ENCODE results near the gene CYTH3.
A peak's percentile ranks its signal among the peaks of the same experiment; 100 is the strongest.
"Not testable (repeated sequence)": the region's sequence is repeated elsewhere in the genome, so short reads cannot be mapped to it uniquely, and the experiment has no call there.

The CYTH3 gene

GRCh38 chr7:6256109-6256483 lies 16.3 kb downstream of the CYTH3 start:
- no peak for DNase-seq

DNA sequence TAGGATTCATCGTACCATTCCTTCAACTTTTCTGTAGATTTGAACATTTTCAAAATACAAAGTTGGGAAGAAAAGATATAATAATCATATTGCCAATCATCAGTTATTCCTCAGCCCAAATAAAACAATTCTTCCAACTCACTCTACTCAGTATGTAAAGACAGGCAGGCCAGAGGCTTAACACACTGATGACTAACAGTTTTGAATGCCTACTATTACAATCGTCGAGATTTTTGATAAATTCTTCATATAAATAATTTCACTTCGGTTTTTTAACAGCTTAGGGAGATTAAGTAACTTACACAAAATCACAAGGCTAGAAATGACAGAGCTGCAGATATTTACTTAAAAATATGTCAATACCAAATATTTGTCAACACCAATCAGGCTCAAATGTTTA lies 17.6 kb downstream of the CYTH3 start:
- DNase-seq = no peak

DNA sequence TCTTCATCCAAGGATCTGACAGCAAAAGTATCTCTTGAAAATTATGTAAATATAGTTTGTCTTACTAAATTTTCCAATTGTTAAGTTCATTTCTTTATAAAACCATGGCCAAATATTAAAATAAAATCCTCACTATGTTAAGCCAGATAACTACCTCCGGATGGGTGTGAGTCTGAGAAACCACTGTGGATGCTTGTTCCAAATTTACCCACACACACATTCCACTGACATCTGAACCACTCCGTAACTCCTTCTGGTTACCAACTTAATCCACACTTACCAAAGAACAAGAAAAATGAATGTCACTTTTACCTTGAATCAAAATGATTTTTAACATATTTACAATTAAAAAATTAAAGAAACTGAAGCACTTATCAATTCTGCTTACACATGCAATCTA lies 19.7 kb downstream of the CYTH3 start:
- DNase-seq = no peak

DNA sequence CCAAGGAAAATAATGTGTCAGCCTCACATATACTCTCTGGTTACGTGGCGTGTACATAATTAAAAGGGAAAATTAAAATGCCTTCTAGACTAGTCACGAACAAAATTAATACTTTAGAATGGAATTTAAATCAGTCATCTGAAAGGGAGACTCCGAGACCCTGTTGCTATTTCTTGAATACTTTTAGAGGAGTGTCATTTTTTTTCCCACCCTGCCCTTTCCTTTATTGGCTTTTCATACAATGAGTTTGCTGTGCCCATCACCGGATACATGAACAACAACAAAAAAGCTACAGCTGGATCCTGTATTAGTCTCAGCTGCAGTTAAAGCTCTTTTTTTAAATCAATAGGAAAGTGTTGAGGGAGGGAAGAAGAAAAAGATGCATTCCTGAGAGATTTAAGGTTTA lies 20.1 kb downstream of the CYTH3 start:
- no peak for DNase-seq

GRCh38 chr7:6251653-6252052 lies 20.8 kb downstream of the CYTH3 start:
- no peak for DNase-seq

DNA sequence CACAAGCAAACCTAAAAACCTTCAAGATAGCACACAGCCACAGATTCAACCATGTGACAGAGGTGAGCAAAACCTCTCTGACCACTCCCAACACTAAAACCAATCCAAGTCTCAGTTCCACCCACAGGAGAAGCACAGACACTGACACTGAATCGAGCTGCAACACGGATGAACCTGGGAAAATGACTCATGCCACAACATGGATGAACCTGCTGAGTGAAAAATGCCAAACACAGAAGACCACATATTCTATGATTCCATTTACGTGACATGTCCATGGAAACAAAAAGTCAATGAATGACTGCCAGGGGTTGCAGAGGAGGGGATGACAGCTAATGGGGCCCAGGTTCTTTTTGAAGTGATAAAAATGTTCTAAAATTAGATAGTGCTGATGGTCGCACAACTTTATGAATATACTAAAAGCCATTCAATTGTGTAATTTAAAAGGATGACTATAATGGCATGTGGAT lies 22.0 kb downstream of the CYTH3 start:
- no peak for DNase-seq

GRCh38 chr7:6249043-6249442 lies 23.4 kb downstream of the CYTH3 start:
- DNase-seq = no peak

DNA sequence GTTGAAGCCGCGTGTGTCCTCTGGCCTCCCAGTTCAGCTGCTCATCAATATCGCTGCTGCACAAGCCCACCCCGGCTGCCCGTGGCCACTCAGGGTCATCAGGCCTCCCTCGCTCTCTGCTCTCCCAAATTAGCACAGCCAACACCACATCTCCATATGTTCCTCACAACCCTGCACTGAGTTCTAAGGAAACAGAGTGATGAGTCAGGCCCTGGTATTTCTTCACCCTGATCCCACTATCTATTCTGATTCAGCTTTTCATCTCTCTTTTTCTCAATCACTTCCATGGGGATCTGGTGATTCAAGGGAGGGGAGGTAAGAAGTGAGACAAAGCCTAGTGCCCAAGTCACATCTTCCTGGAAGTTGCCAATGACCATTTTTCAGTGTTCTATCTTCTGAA lies 23.8 kb downstream of the CYTH3 start:
- no peak for DNase-seq

GRCh38 chr7:6246251-6246917 lies 26.0 kb downstream of the CYTH3 start:
- DNase-seq = no peak

GRCh38 chr7:6244021-6244420 lies 28.4 kb downstream of the CYTH3 start:
- DNase-seq = no peak

GRCh38 chr7:6243168-6243567 lies 29.3 kb downstream of the CYTH3 start:
- no peak for DNase-seq

DNA sequence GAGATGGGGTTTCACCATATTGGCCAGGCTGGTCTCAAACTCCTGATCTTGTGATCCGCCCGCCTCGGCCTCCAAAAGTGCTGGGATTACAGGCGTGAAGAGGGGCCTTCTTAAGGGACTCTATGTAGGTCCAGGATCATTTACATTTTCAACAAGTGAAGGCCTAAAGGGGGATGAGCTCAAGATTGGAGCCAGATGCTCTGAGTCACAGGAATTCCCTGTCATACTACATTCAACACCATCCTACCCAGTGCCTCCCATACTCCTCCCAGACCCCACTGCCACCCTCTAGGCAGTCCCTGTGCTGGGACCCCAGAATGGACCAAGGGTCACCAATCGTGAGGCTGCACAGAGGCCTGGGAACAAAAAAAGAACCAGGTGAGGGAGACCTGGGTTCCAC lies 29.9 kb downstream of the CYTH3 start:
- DNase-seq = no peak

GRCh38 chr7:6241607-6241973 lies 30.8 kb downstream of the CYTH3 start:
- DNase-seq = peak; percentile 7

- no peak for DNase-seq
These were observed 34.0 kb downstream of the CYTH3 start for GRCh38 chr7:6238309-6238925.

- DNase-seq = no peak
These were observed 34.7 kb downstream of the CYTH3 start for GRCh38 chr7:6237730-6238129.

DNA sequence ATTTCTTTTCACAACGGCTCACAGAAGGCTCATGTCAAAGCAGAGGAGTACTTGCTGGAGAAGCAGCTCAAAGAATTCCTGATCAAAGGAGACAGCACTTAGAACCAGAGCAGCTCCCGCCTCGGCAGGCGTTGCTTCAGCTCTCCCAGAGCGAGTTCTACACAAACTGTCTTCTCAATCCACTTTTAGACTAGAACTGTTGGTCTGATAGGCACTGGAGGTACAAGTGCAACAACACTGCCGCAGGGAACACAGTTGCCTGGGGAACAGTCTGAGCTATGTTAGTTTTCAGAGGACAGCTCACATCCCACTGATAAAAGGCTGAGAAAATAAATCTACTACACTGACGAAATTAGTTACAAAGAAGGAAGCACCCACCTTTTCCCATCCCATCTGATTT lies 35.4 kb downstream of the CYTH3 start:
- DNase-seq = no peak

GRCh38 chr7:6235029-6235871 lies 37.2 kb downstream of the CYTH3 start:
- no peak for DNase-seq

- no peak for DNase-seq
These were observed 38.0 kb downstream of the CYTH3 start for GRCh38 chr7:6234384-6234783.

- peak; percentile 26 for DNase-seq
These were observed 39.9 kb downstream of the CYTH3 start for GRCh38 chr7:6232534-6232933.

DNA sequence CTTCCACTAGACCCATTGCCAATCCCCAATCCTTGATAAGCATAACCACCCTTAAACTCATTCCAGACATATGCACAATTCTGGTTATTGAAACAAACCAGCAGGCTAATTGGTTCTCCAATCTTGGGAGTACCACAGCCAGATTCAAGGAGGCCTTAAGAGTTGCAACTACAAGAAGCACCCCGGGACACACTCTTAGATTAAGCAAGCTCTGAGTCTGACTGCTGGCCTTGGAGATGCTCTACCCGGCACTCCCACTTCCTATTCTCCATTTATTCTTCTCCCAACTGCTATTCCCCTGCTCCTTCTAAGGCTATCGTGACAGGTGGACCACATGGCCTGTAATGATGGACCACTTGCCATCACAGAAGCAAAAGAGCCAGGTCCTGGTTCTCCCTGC lies 40.3 kb downstream of the CYTH3 start:
- no peak for DNase-seq

- no peak for DNase-seq
These were observed 41.2 kb downstream of the CYTH3 start for GRCh38 chr7:6231184-6231583.

- DNase-seq = not testable (repeated sequence)
These were observed 43.1 kb downstream of the CYTH3 start for GRCh38 chr7:6229284-6229683.

GRCh38 chr7:6228361-6229229 lies 43.8 kb downstream of the CYTH3 start:
- no peak for DNase-seq
